ENCODE results near the gene DIPK1B.

Gene DIPK1B

GRCh38 chr9:136694872-136695247, 17.5 kb upstream of the DIPK1B start:
- POLR2A ChIA-PET: interaction anchor here (0.6 kb wide), 1 partner anchor 767 kb away, joined by 4 read pairs; no protein-coding TSS in a partner anchor
- H3K4me1 ChIP-seq (ENCODE audit: control insufficient read depth, insufficient read depth, low read length): no peaks in the 10 kb centered on the region
- H3K4me3 ChIP-seq (ENCODE audit: low read depth, low read length): no peak overlapping the region
- CTCF ChIA-PET: interaction anchor here (0.5 to 4.0 kb wide), 10 partner anchors 7 to 311 kb away, joined by 3 to 24 read pairs (median 4); partner anchors contain the start of gene AGPAT2
- no peaks in the 10 kb centered on the region for H3K9me3 ChIP-seq (ENCODE audit: control insufficient read depth, insufficient read depth, low read depth, low read length)
- H3K27ac ChIP-seq (ENCODE audit: extremely low read depth, low read depth, low read length): no peak overlapping the region
- TF ChIP-seq ZNF335 (tag by site-specific recombination; conservative IDR thresholded peaks at IDR 0.05): peak; percentile 48; the same call in 1 of the 2 replicates
- TF ChIP-seq ZNF248 (tag by site-specific recombination; IDR thresholded peaks at IDR 0.05): no peak
- H3K36me3 ChIP-seq (ENCODE audit: control insufficient read depth in 2 of 2, insufficient read depth in 1 of 2, low read length in 2 of 2): no peaks in the 10 kb centered on the region

DNA sequence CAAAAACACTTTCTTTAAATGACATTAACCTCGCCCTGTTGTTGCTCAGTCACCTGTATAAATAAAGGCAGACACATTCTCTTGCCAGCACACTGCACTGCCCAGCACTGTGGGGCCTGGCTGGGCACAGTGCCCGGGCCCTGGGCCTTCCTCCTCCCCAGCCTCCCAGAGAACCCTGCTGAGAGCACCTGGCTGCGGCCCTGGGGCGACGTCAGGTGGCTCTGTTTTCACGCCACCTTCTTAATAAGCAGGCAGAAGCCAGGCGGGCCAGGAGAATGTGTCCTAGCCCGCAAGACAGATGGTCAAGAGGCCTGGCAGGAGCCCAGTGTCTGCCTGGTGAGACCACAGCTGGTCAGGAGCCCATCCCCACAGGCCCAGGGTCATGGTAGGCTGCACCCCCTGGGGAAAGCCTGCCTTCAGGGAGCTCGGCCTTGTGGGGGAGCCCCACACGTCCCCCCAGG, 16.9 kb upstream of the DIPK1B start:
- Histone ChIP-seq H3K36me3 (ENCODE audit: control insufficient read depth in 2 of 2, insufficient read depth in 1 of 2, low read length in 2 of 2) (no peaks in the 10 kb centered on the region), H3K4me1 (ENCODE audit: control insufficient read depth, insufficient read depth, low read length) (no peaks in the 10 kb centered on the region), H3K9me3 (ENCODE audit: control insufficient read depth, insufficient read depth, low read depth, low read length) (no peaks in the 10 kb centered on the region), H3K4me3 (ENCODE audit: low read depth, low read length) (no peak overlapping the region), H3K27ac (ENCODE audit: extremely low read depth, low read depth, low read length) (no peak overlapping the region)
- TF ChIP-seq ZNF76 (tag by site-specific recombination; IDR thresholded peaks at IDR 0.05; ENCODE audit: borderline replicate concordance, low read depth) (no peak), ZIC2 (tag by site-specific recombination; IDR thresholded peaks at IDR 0.05) (peak; percentile 63; the same call in 1 of the 2 replicates), ZBTB20 (tag by site-specific recombination; IDR thresholded peaks at IDR 0.05) (peak; percentile 45; the same call in 1 of the 2 replicates), ZNF311 (tag by site-specific recombination; IDR thresholded peaks at IDR 0.05; ENCODE audit: borderline replicate concordance) (no peak), PATZ1 (tag by site-specific recombination; IDR thresholded peaks at IDR 0.05) (peak; percentile 33; the same call in 1 of the 2 replicates), ZNF16 (tag by site-specific recombination; IDR thresholded peaks at IDR 0.05; ENCODE audit: low read depth) (no peak), ZBTB8A (tag by site-specific recombination; IDR thresholded peaks at IDR 0.05) (0 out of 2 replicates have a peak, but pooled peaks have one; percentile 19), ZNF670 (tag by site-specific recombination; IDR thresholded peaks at IDR 0.05; ENCODE audit: low read depth) (no peak)
- TF ChIP-seq, protein P1, sequence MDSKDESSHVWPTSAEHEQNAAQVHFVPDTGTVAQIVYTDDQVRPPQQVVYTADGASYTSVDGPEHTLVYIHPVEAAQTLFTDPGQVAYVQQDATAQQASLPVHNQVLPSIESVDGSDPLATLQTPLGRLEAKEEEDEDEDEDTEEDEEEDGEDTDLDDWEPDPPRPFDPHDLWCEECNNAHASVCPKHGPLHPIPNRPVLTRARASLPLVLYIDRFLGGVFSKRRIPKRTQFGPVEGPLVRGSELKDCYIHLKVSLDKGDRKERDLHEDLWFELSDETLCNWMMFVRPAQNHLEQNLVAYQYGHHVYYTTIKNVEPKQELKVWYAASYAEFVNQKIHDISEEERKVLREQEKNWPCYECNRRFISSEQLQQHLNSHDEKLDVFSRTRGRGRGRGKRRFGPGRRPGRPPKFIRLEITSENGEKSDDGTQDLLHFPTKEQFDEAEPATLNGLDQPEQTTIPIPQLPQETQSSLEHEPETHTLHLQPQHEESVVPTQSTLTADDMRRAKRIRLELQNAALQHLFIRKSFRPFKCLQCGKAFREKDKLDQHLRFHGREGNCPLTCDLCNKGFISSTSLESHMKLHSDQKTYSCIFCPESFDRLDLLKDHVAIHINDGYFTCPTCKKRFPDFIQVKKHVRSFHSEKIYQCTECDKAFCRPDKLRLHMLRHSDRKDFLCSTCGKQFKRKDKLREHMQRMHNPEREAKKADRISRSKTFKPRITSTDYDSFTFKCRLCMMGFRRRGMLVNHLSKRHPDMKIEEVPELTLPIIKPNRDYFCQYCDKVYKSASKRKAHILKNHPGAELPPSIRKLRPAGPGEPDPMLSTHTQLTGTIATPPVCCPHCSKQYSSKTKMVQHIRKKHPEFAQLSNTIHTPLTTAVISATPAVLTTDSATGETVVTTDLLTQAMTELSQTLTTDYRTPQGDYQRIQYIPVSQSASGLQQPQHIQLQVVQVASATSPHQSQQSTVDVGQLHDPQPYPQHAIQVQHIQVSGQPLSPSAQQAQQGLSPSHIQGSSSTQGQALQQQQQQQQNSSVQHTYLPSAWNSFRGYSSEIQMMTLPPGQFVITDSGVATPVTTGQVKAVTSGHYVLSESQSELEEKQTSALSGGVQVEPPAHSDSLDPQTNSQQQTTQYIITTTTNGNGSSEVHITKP (tag by site-specific recombination; IDR thresholded peaks at IDR 0.05): peak; percentile 26; the same call in 1 of the 2 replicates
- POLR2A ChIA-PET: interaction anchor here (0.9 kb wide), 1 partner anchor 33 kb away, joined by 3 read pairs; no protein-coding TSS in a partner anchor
- CTCF ChIA-PET: interaction anchor here (0.5 to 4.0 kb wide), 9 partner anchors 7 to 311 kb away, joined by 3 to 24 read pairs (median 3); partner anchors contain the start of gene AGPAT2

- Histone ChIP-seq H3K36me3 (ENCODE audit: control insufficient read depth in 2 of 2, insufficient read depth in 1 of 2, low read length in 2 of 2) (no peaks in the 10 kb centered on the region), H3K9me3 (ENCODE audit: control insufficient read depth, insufficient read depth, low read depth, low read length) (no peaks in the 10 kb centered on the region), H3K4me3 (ENCODE audit: low read depth, low read length) (no peak overlapping the region), H3K4me1 (ENCODE audit: control insufficient read depth, insufficient read depth, low read length) (no peaks in the 10 kb centered on the region), H3K27ac (ENCODE audit: extremely low read depth, low read depth, low read length) (no peak overlapping the region)
- ChIA-PET CTCF (interaction anchor here (0.8 to 4.0 kb wide), 3 partner anchors 23 to 212 kb away, joined by 3 to 24 read pairs (median 3); no protein-coding TSS in a partner anchor), POLR2A (interaction anchor here (0.9 kb wide), 1 partner anchor 32 kb away, joined by 3 read pairs; no protein-coding TSS in a partner anchor)
- TF ChIP-seq PRDM2 (tag by site-specific recombination; IDR thresholded peaks at IDR 0.05; ENCODE audit: borderline replicate concordance) (no peak), ZIC2 (tag by site-specific recombination; IDR thresholded peaks at IDR 0.05) (peak; percentile 19; the same call in 1 of the 2 replicates)
Measured at GRCh38 chr9:136695955-136696354, 16.4 kb upstream of the DIPK1B start.

Data from HEK293 (cell line).